Epithelial cell of proximal tubule (primary cell): Measurements from ENCODE around the gene PARL. TPM values are rescaled to one million over a fixed set of nuclear protein-coding genes. Genes with fewer than 3 reads are reported as not detected.

ENCODE experiments used
- DNase-seq: peaks from one replicate; pipeline ENCODE4 v3.0.0-alpha.2; 2011; ENCODE audit warnings: low read depth
- H3K4me3 ChIP-seq: 2 replicates; pipeline ENCODE4 v1.5.1; 2011; ENCODE audit warnings: low read depth, mild to moderate bottlenecking, low read length
- total RNA-seq: library from RNA; depleted of rRNA; stranded (reverse); fragments of >200 nt; gene quantifications from 2 replicates; pipeline ENCODE4 v1.2.3, GENCODE V29; 2015
- TF ChIP-seq, protein P1 (sequence below): conservative IDR thresholded peaks from 2 replicates; pipeline ENCODE4 v1.5.1; 2012; ENCODE audit warnings: low read depth, mild to moderate bottlenecking, low read length

Gene PARL
- total RNA-seq, 1 donor from 2014 or later: 38.1 TPM

DNA sequence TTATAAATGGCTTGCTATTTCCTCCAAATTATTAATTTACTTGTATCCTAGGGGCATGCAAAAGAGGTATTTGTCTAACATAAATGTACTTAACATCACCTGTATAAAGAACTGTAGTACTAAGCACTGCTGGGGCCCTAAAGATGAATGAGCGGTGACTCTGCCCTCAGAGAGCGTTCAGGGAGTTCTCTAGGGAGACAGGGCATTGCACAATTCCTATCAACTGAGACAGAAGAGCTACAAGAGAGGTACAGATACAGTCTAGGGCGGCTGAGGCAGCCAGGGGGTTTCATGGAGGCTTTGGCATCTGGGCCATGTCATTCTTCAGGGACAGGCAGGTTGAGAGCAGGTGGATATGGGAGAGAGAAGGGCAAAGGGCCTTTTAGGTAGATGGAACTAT, 39.9 kb upstream of the PARL start:
- TF ChIP-seq, protein P1, sequence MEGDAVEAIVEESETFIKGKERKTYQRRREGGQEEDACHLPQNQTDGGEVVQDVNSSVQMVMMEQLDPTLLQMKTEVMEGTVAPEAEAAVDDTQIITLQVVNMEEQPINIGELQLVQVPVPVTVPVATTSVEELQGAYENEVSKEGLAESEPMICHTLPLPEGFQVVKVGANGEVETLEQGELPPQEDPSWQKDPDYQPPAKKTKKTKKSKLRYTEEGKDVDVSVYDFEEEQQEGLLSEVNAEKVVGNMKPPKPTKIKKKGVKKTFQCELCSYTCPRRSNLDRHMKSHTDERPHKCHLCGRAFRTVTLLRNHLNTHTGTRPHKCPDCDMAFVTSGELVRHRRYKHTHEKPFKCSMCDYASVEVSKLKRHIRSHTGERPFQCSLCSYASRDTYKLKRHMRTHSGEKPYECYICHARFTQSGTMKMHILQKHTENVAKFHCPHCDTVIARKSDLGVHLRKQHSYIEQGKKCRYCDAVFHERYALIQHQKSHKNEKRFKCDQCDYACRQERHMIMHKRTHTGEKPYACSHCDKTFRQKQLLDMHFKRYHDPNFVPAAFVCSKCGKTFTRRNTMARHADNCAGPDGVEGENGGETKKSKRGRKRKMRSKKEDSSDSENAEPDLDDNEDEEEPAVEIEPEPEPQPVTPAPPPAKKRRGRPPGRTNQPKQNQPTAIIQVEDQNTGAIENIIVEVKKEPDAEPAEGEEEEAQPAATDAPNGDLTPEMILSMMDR: no peak
- DNase-seq: no peak

DNA sequence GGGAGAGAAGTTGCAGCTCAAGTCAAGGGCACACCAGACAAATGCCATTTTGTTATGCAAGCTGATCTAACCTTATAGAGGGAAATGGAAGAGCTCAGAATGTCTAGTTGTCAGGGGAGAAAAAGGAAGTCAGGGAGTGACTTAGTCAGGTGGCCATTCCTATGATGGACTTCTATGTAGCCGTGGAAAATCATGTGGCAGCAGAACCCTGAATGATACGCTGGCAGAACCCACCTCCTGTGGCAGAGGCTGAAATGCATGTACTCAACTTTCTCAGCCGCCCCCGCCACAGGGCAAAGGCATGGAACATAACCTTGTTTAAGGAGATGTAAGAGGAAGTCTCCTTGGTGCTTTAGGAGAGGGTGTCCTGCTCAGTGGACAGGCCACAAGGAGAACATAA, 37.7 kb upstream of the PARL start:
- TF ChIP-seq, protein P1: no peak
- DNase-seq: no peak
- no peak overlapping the region for H3K4me3 ChIP-seq

More for the DNA sequence above, 39.9 kb upstream of the PARL start:
- H3K4me3 ChIP-seq: no peak overlapping the region

DNA sequence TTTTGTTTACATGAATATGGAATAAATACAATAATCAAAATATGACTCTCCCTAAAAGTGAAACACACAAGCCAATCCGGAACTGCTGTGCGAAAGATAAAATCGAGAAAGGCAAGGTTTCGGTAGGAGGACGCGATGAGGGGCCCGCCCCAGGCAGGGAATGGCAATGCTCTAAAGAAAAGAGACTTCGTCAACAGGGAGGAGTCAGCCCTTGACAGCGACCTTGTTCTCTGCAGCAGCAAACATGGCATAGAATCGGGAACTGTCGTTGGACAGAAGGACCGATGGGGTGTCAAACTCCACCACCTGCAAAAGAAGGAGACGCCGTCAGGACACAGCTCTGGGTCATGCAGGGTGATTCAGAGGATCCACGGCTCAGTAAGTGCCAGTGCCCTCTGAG, 36.4 kb upstream of the PARL start:
- no peak for DNase-seq
- H3K4me3 ChIP-seq: no peak overlapping the region
- TF ChIP-seq, protein P1: no peak

DNA sequence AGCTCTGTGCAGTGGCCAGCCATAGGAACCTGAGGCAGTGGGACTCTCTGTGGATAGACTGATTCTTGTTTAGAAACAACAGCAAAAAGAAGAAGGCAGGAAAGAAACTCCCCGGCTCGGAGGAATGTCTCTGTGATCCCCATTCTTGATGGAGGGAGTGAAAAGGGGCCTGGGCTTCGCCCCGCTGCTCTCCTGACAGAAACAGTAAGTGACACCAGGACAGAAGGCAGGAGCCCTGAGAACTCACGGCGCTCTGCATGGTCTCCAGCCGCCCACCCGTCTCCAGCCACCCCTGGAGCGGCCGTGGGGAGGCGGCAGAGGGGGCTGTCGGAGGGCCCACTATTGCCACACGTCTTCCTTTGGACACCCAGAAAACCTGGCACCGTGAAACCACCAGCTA, 35.7 kb upstream of the PARL start:
- no peak for DNase-seq
- TF ChIP-seq, protein P1: no peak
- H3K4me3 ChIP-seq: no peak overlapping the region

DNA sequence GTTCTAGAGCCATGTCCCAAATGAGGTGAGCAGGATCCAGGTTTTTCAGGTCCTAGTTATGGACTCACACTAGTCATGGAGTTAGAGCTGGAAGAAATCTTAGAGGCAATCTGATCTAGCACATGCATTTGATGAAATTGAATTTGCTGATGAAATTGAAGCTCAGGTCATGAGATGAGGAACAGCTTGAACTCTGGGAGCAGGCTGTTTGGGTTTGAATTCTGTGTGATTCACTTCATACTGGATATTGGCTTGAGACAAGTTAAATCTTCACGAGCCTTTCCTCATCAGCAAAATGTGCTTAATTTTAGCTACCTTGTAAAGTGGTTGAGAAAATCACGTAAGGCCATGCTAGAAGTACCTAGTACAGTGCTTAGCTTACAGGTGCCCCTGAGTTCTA, 33.5 kb upstream of the PARL start:
- H3K4me3 ChIP-seq: no peak overlapping the region
- no peak for DNase-seq
- TF ChIP-seq, protein P1: no peak

DNA sequence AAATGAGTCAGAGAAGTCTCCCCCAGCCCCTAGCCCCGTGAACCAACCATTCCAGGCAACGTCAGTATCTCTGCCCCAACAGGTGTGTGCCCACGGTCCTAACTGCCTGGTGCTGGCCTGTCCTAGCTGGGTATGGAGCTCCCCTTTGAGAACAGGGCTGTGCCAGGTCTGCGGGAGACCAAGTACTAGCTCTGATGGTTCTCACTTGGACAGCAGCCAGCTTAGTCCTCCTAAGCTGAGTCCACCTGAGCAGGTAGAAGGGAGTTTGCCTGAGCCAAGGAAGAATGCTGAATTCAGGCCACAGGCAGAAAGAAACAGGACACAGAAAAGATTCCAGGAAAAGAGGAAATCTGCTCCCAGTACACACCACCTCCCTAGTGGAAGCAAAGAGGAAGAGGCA, 33.1 kb upstream of the PARL start:
- no peak overlapping the region for H3K4me3 ChIP-seq
- TF ChIP-seq, protein P1: no peak
- DNase-seq: no peak

DNA sequence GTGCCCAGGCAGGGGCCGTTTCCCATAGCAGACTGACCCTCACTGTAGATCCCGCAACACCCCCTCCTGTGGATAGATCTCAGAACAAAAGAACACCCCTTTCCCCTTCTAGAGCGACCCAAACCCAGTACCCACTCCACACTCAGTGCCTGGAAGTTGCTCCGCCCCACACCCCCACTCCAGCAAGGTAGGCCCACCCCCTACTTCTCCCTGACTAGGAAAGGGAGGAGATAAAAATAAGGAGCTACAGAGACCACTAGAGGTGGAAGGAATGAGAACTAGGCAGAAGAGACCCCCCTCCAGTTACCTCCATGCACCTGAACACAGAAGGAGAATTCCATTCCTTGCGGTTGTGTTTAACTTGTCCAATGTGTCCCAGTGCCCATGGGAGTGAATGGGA, 30.2 kb upstream of the PARL start:
- no peak overlapping the region for H3K4me3 ChIP-seq

More for the DNA sequence above, 30.2 kb upstream of the PARL start:
- no peak for DNase-seq
- TF ChIP-seq, protein P1: no peak
